COLO829 (cell line): ENCODE data around the gene AGO4.
"Not testable (repeated sequence)": the region's sequence is repeated elsewhere in the genome, so short reads cannot be mapped to it uniquely, and the experiment has no call there.

Source experiments
- DNase-seq: peaks from one replicate; pipeline ENCODE4 v3.0.0; 2012; ENCODE audit warnings: low spot score

AGO4 gene

DNA sequence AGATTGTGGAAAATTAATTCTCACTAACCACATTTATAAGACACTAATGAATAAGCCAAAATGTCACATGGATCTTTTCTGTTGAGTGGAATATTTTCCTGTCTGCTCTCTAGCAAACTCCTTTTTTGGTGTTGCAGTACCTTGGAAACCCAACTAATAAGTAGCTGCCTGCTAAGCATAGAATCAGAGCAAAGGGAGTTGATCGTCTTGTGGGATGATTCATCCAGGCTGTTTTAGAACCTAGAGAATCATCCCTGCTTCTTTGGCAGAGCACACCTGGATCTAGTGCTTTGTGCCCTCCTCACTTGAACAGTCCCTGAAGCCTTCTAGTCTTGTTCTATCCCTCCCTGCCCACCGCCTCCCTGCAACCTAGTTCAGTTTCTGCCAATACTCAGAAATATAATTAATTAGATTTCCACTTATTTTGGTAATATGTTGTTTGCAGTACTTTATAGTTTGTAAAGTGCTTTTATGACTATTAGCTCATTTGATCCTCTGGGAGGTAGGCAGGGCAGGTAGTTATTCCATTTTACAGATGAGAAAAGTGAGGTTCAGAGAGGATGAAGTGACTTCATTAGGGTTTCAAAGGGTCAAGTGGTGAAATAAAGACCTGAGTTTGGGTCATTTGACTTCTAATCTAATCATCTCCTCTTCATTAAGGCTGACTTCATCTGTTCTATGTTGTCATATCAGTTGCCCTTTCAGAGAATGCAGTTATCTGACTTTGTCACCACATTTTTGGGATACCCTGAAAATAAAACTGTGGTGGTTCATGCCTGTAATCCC lies 2.5 kb downstream of the AGO4 start:
- DNase-seq: no peak

DNA sequence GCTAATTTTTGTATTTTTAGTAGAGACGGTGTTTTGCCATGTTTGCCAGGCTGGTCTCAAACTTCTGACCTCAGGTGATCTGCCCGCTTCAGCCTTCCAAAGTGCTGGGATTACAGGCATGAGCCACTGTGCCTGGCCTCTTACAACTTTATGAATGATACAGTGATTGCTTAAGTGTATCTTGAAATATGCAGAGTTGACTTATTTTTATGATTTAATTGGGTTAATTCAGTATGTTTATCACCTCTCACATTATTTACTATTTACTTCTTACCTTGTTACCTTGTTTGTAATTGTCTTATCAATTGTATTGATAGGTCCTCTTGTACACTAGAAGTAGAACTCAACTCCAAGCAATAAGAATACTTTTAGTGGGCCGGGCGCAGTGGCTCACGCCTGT lies 4.9 kb downstream of the AGO4 start:
- DNase-seq: not testable (repeated sequence)

DNA sequence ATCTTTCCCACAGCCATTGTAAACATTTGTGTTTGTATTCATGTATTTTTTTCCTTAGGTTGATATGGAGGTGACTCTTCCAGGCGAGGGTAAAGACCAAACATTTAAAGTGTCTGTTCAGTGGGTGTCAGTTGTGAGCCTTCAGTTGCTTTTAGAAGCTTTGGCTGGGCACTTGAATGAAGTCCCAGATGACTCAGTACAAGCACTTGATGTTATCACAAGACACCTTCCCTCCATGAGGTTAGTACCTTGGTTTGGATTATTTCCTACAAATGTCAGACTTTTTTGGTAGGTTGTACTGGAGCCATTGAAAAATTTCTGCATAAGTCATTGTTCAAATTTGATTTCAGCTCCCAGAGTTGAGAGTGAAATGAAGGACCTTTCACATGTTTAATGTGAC lies 17.4 kb downstream of the AGO4 start:
- no peak for DNase-seq

DNA sequence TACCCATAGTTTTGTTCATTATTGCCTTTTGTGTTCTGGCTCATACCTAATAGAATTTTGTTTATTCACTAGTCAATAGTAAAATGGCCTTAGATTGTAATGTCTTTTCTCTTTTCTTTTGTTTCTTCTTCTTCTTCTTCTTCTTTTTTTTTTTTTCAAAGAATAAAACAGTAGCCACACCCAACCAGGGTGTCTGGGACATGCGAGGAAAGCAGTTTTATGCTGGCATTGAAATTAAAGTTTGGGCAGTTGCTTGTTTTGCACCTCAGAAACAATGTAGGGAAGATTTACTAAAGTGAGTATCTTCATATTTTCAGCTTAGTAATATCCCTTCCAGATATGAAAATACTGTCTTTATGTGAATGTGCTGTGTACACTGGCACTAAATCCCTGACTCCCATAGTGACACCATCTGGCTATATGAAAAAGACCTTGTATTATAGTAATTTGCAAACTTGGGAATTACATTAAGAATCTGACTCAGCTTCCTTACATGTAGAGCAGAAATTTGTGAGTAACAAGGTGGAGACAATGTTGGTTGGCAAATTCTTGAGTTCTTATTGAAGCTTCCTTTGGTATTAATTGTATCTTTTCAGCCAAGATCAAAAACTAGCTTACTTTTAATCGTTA lies 24.6 kb downstream of the AGO4 start:
- no peak for DNase-seq

DNA sequence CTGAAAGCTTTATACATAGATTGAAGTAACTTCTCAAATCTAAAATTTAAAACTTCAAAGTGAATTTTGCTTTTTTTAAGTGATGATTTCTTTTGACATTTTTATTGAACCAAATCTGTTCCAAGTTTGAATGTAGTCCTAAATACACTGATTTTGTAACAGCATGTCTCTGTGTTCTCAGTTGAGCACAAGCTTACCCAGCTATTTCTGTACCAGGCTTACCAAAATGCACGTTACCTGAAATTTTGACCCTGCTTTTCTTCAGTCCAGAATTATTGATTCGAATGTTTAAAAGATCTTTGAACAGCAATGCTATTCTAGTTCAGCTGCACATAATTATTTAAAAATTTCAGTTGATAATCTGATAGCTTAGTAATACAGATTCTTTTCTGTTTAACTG lies 25.6 kb downstream of the AGO4 start:
- no peak for DNase-seq

DNA sequence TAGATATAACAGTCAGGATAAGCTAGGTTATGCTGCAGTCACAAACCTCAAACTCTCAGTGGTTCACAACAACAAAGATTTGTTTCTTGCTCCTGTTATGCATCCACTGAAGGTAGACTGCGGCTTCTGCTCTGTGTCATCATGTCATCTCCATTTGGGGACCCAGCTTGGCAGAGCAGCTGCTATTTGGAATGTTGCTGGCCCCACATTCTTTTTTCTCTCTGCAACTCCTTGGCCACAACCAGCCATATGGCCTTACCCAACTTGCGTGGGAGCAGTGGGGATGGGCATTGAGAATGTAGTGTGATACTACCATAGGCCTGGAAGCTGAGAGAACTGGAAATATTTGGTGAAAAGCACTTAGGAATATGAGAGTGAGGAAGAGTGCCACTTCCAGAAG lies 26.4 kb downstream of the AGO4 start:
- no peak for DNase-seq

DNA sequence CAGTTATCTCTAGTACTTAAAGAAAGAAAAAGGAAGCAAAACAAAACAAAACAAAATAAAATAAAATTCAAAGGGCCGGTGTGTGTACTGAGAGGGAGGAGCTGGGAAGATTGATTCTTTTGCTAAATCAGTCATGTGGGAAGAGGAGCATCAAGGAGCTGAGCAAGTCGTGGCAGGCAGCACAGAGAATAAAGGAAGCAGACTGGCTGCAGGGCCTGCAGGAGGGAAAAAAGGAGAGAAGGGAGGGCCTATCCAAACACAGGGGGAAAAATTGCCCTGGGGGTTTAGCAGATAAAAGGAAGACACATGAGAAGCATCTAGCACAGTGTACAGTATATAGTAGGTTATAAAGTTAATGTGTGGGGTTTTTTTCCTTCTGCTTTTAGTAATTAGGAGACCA lies 27.6 kb downstream of the AGO4 start:
- DNase-seq: peak; percentile 13

DNA sequence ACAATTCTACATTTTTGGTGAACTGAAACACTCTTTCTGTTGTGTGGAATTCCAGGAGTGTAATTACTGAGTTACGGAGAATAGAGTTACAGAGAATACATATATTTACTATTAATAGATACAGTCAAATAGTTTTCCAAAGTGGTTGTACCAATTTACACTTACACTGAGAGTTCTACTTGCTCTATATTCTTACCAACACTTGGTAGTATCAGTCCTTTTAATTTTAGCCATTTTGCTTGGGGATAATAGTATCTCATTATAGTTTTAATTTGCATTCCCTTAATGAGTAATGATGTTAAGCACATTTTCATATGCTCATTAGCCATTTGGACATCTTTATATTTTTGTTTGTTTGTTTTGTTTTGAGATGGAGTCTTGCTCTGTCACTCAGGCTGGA lies 28.9 kb downstream of the AGO4 start:
- no peak for DNase-seq

DNA sequence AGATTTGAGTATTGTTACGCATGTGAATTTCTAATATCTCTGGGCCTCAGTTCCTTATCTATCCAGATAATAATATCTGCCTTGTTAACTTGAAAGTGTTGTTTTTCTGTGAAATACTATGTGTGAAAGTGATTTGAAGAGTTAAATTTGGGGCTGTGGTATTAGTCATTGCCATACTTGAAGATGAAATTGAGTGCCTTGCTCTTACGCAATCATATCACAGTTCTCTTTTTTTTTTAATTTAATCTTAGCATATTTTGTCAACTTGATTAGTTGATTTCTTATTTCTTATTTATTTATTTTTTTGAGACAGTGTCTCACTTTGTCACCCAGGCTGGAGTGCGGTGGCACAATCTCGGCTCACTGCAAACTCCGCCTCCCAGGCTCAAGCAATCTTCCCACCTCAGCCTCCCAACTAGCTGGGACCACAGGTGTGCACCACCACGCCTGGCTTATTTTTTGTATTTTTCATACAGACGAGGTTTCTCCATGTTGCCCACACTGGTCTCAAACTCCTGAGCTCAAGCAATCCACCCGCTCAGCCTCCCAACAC lies 31.0 kb downstream of the AGO4 start:
- DNase-seq: no peak

DNA sequence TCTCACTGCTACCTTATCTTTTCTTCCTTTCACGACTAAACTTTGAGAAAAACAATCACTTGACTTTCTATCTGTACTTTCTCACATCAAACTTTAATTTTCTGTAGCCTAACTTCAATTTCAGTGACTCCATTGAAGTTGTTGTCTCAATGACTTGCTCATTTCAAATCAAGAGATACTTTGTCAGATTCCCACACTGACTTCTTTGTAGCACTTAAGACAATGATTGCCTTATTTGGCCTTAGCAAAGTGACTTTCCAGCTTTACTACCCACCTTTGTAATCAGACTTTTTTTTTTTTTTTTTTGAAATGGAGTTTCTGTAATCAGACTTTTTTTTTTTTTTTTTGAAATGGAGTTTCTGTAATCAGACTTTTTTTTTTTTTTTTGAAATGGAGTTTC lies 37.0 kb downstream of the AGO4 start:
- DNase-seq: peak; percentile 71

DNA sequence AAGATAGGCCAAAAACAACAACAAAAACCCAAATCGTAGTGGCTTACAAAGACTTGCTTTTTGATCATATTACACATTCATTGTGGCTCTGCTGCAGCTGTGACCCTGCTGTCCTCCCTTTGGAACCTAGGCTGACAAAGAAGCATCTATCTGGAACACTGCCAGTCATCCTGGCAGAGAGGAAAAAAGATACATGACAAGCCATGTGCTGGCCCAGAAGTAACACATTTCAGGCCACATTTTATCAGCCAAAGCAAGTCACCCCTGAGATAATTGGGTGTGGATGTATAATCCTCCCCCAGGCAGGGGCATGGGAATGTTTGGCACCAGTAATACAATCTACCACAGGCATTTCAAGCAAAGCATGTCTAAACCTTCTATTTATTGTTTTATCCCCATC lies 38.0 kb downstream of the AGO4 start:
- no peak for DNase-seq

DNA sequence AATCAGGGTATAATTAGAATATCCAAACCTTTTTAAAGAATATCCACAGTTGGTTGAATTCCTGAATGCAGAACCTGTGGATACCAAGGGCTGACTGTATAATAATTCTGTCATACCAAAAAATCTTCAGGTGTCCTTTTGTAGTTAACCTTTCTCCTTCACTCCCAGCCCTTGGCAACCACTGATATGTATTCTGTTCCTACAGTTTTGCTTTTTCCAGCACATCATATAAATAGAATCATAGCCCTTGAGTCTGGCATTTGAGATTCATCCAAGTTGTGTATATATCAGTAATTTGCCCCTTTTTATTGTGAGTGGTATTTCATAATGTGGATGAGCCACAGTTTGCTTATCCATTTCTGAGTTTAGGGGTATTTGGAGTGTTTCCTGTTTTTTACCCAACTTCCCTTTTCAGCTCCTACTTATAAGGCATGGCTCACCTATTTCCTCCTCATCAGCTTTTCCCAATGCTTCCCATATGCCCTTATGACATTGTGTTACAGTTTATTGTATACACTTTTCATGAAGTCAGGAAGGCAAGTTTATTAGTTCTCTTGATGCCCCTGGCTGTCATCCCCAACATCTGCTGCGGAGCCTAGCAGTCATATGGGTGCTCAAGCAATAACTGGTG lies 40.2 kb downstream of the AGO4 start:
- DNase-seq: no peak

DNA sequence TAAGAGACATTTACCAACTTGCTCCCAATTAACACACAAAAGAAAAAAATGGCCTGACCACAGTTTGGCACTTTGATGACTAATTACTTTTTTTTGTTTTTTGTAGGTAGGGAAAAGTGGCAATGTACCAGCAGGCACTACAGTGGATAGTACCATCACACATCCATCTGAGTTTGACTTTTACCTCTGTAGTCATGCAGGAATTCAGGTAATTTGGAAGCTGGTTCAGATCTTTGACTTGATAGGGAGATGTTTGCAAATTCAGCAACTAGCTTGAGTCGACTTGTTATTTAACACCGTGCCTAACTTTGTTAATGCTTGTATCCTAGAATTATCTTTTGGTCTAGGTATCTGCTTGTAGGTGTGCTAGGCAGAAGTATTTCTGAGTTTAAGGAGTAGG lies 42.2 kb downstream of the AGO4 start:
- DNase-seq: no peak

DNA sequence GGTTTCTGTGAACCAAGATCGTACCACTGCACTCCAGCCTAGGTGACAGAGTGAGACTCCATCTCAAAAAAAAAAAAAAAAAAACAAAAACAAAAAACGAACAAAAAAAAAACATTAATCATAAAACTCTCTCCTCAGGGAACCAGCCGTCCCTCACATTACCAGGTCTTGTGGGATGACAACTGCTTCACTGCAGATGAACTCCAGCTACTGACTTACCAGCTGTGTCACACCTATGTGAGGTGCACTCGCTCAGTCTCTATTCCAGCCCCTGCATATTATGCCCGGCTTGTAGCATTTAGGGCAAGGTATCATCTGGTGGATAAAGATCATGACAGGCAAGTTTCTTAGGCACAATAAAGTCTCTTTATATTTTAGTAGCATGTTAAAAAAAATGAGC lies 42.9 kb downstream of the AGO4 start:
- DNase-seq: no peak

DNA sequence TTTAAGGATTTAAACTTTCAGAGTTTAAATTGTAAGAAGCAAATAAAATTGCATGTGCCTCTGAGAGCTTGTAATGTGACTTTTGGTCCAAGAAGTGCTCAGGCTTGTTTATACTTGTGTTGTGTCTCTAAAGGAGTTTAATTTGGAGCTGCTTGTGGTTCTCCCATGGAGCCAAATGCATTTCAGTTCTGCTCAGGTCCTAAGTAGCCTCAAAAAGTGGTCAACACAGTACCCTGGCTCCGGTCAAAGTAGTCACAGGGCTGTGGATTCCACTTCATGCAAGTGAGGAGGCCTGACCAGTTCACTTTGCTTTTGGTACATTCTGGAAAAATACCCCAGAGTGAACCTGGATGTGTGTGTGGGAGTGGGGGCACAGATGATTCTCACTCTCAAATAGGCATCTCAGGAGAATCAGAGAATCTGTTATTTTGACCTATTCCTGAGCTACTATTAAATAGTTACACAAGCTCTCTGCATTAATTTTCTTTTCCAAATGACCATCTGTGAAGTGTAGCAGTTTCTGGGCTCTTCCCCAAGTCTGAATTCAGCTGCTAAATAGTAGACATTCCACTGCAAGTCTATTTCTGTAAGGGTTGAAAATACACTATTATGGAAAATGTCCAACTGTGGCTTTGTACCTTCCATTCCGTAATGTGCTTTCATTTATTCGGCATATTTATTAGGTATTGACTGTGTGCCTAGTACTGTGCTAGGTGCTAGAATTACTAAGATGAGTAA lies 43.5 kb downstream of the AGO4 start:
- DNase-seq: no peak

DNA sequence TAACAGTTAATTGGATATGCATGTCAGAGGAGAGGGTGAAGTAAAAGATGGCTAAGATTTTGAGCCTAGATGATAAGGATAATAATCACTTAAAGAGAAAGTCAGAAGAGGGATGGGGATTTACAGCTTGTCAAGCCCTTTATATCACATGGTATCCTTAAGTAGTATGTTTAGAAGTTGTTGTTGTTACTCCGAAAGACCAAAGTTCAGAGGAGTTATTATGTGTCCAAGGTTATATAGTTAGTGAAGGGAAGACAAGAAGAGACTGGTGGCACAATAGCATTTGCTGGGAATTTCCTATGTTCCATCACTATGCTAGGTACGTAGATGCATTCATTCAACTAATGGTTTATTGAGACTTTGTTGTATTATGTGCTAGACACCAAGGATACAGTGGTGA lies 44.4 kb downstream of the AGO4 start:
- no peak for DNase-seq

DNA sequence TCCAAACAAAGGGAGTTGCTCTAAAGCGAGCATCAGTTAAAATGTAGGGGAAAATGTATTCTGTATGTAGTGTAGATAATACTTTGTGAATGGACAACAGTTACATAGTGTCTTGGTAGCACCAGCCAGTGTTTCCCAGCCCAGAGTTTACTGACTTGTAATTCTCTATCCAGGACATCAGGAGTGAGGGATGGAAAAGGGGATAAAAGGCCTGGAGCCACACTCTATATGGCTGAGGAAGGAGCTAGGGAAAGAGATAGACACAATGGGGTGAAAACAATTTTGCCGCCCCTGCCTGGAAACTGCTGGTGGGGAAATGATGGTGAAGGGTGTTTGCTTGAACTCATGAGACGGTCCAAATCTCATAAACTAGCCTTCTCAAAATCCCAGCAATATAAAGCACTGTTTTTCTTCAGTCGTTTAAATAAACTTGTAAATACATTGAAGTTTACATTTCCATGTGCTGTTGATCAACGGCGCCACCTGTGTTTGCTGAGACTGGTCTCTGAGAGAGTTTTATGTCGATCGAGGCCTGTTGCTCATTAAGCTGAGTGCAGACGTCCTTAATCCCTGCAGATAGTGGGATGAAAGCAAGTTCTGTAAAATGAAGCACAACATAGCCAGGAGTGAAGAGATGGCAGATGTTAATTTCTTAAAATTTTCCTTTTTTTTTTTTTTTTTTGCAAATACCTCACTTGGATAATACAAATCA lies 47.3 kb downstream of the AGO4 start:
- DNase-seq: no peak

DNA sequence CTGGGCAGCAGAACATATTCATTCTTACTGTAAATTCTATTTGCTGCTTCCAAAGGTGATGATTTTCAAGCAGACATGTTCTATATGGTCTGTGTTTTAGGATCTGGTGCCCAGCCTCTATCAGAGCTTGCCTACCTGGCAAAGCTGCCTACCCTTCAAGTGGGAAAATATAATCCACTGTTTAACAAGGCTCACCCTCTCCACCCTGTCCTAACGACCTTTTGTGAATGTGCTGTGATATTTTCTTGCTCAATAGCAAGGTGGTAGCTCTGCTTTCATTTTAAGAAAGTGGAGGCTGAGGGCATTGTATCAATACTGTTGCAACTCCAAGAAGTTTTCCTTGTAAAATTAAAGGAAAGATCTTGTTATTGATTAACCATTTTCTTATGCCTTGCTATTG lies 49.1 kb downstream of the AGO4 start:
- DNase-seq: no peak

DNA sequence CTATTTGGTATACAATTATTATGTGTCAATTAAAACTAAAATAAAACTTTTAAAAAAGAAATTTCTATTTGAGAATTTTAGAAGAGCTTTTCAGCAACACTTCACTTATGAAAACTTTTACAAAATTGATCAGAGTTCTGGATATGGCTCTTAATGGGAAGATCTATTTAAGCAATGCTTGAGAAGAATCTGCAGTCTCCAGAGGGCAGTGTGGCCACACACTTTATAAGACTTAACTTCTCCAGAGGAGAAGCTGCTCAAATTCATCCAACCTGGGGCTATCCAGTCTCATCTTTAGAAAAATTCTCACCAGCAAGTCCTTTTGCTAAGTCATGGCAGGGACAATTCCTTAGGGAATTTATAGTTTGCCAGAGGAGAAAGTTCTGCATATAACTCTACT lies 50.0 kb downstream of the AGO4 start:
- no peak for DNase-seq

DNA sequence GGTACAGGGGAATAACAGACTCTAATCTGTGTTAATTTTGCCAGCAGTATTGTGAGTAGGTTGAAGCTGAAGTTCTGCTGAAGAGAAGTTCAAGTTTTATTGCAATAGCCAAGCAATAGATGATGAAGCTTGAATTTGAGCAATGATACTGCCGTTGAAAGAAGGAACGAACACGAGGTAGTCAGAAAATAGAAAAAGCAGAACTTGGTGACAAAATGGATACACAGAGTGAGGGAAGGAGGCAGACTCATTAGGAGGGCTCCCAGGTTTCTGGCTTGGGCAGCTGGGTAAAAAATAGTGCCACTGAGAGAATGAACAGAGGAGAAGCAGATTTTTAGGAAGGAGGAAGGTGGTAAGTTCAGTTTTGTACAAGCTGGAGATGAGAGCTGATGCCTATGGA lies 52.9 kb downstream of the AGO4 start:
- DNase-seq: no peak

DNA sequence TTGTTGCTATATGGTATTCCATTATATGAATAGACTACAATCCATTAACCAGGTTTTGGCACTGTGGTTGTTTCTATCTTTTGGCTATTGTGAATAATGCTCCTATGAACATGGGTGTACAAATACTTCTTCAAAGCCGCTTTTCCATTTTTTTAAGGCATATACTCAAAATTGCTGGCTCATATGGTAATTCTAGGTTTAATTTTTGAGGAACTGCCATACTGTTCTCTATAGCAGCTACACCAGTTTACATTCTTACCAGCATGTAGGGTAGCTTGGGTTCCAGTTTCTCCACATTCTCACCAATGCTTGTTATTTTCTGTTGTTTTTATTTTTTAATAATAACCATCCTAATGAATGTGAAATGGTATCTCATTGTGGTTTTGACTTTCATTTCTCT lies 55.3 kb downstream of the AGO4 start:
- DNase-seq: no peak
